HCT116 (cell line): ENCODE measurements around the gene MLX. TPM values are rescaled to one million over a fixed set of nuclear protein-coding genes. Genes with fewer than 3 reads are reported as not detected.

ENCODE experiments used
- ATAC-seq: fragments of 200-7000 bp; cut with Tn5 transposase; 2 replicates; pipeline ENCODE4 v1.9.1; 2020; ENCODE audit warnings: mild to moderate bottlenecking, moderate library complexity
- BruUV-seq: library from RNA; stranded (reverse); fragments of 400-500 nt; replicated peaks from 2 replicates; lab custom pipeline; 2021; lab: Mats Ljungman, UMichigan
- CTCF ChIA-PET: fragments of 300-600 bp; sonication (Branson Sonifier 250); formaldehyde crosslinking; loops from one replicate; lab custom pipeline; 2021; ENCODE audit warnings: antibody characterized with exemption; lab: Charles Lee
- POLR2A ChIA-PET: fragments of 300-600, 350-600 bp; sonication (Branson Sonifier 250); formaldehyde crosslinking; loops from one replicate; lab custom pipeline; 2021; ENCODE audit warnings: antibody characterized with exemption; lab: Charles Lee
- RAD21 ChIA-PET, 2 experiments: fragments of 300-600 bp; sonication (Branson Sonifier 250); formaldehyde crosslinking; loops; one replicate each; lab custom pipeline; 2023; ENCODE audit warnings: low total read pairs in 2 of 2; ENCODE audit not compliant: uncharacterized antibody in 2 of 2, unreplicated experiment in 2 of 2, low non-redundant PET in 1 of 2; lab: Charles Lee
- DNase-seq: peaks from one replicate; pipeline ENCODE4 v3.0.0-alpha.2; 2010; ENCODE audit warnings: low read depth, low spot score
- H2AFZ ChIP-seq: fragments of 200-600 bp; shearing (Covaris generic), sonication (generic); 2 replicates; pipeline ENCODE4 v1.6.1; 2017; ENCODE audit warnings: low read depth, mixed run types, mixed read lengths, antibody characterized with exemption, low read length; ENCODE audit not compliant: poor library complexity, severe bottlenecking
- H3K27ac ChIP-seq: 2 replicates; pipeline ENCODE4 v1.5.1; 2012; ENCODE audit warnings: low read depth, low read length
- H3K27me3 ChIP-seq: fragments of 200-600 bp; sonication (generic); 2 replicates; pipeline ENCODE4 v1.6.1; 2016; ENCODE audit warnings: mixed run types, low read length, mixed read lengths; ENCODE audit not compliant: insufficient read depth
- H3K36me3 ChIP-seq, 2 experiments: fragments of 200-500 bp in 1 of 2; fragments of 200-600 bp in 1 of 2; sonication (Bioruptor generic) in 1 of 2; sonication (generic) in 1 of 2; 2 replicates each; pipeline versions ENCODE4 v1.5.1 to v1.6.1; 2014 to 2016; ENCODE audit warnings: low read length in 2 of 2, inconsistent platforms in 1 of 2, mixed read lengths in 1 of 2, mixed run types in 1 of 2; ENCODE audit not compliant: insufficient read depth in 2 of 2, control insufficient read depth in 1 of 2
- H3K4me1 ChIP-seq, 2 experiments: fragments of 200-600 bp in 1 of 2; sonication (generic) in 1 of 2; 2 replicates each; pipeline versions ENCODE4 v1.5.1 to v1.6.1; 2012 to 2017; ENCODE audit warnings: low read length in 2 of 2, inconsistent platforms in 1 of 2, mild to moderate bottlenecking in 1 of 2, mixed read lengths in 1 of 2, mixed run types in 1 of 2, moderate library complexity in 1 of 2; ENCODE audit not compliant: insufficient read depth in 2 of 2, control insufficient read depth in 1 of 2
- H3K4me2 ChIP-seq: fragments of 200-600 bp; sonication (generic); 2 replicates; pipeline ENCODE4 v1.6.1; 2017; ENCODE audit warnings: mixed run types, low read length, mixed read lengths
- H3K4me3 ChIP-seq, 2 experiments: fragments of 200-600 bp in 1 of 2; sonication (generic) in 1 of 2; replicated peaks in 1 of 2; 2 replicates each; pipeline ENCODE4 v1.5.1; 2011 to 2016; ENCODE audit warnings: low read length in 2 of 2, control low read depth in 1 of 2, low read depth in 1 of 2, mild to moderate bottlenecking in 1 of 2, mixed read lengths in 1 of 2, mixed run types in 1 of 2
- H3K79me2 ChIP-seq: fragments of 200-600 bp; sonication (generic); 2 replicates; pipeline ENCODE4 v1.6.1; 2017; ENCODE audit warnings: mild to moderate bottlenecking, mixed run types, low read length, moderate library complexity, mixed read lengths; ENCODE audit not compliant: insufficient read depth
- H3K9ac ChIP-seq: fragments of 200-600 bp; sonication (generic); 2 replicates; pipeline ENCODE4 v1.6.1; 2016; ENCODE audit warnings: low read length, mixed read lengths
- H3K9me2 ChIP-seq: fragments of 200-600 bp; sonication (generic), shearing (Covaris generic); 2 replicates; pipeline ENCODE4 v1.6.1; 2017; ENCODE audit warnings: mixed run types, mild to moderate bottlenecking, moderate library complexity; ENCODE audit not compliant: insufficient read depth
- H3K9me3 ChIP-seq, 2 experiments: fragments of 200-500 bp in 1 of 2; fragments of 200-600 bp in 1 of 2; sonication (Bioruptor generic) in 1 of 2; sonication (generic) in 1 of 2; 2 replicates each; pipeline ENCODE4 v1.6.1; 2014 to 2017; ENCODE audit warnings: low read length in 2 of 2, mixed read lengths in 2 of 2, inconsistent platforms in 1 of 2, low read depth in 1 of 2, mild to moderate bottlenecking in 1 of 2, mixed run types in 1 of 2, moderate library complexity in 1 of 2; ENCODE audit not compliant: control insufficient read depth in 1 of 2, insufficient read depth in 1 of 2
- H4K20me1 ChIP-seq: fragments of 200-600 bp; sonication (generic), shearing (Covaris generic); 2 replicates; pipeline ENCODE4 v1.6.1; 2017; ENCODE audit warnings: mixed run types, mild to moderate bottlenecking, moderate library complexity; ENCODE audit not compliant: insufficient read depth
- CEBPB ChIP-seq: IDR thresholded peaks from 2 replicates; pipeline ENCODE4 v1.6.1; 2012; ENCODE audit warnings: low read depth
- CTCF ChIP-seq, 3 experiments: fragments of 200-600 bp in 1 of 3; sonication (generic) in 1 of 3; IDR thresholded peaks in 2 of 3; conservative IDR thresholded peaks in 1 of 3; 2 replicates each; pipeline ENCODE4 v1.5.1; 2012 to 2017; ENCODE audit warnings: low read depth in 2 of 3, low read length in 2 of 3, antibody characterized with exemption in 1 of 3, borderline replicate concordance in 1 of 3, control low read depth in 1 of 3, mild to moderate bottlenecking in 1 of 3, mixed read lengths in 1 of 3, mixed run types in 1 of 3, moderate library complexity in 1 of 3; ENCODE audit not compliant: insufficient read depth in 1 of 3
- EGR1 ChIP-seq: IDR thresholded peaks from 2 replicates; pipeline ENCODE4 v1.6.1; 2012; ENCODE audit warnings: low read depth
- ELF1 ChIP-seq: IDR thresholded peaks from 2 replicates; pipeline ENCODE4 v1.6.1; 2012; ENCODE audit warnings: low read depth, borderline replicate concordance
- EZH2 ChIP-seq: fragments of 200-600 bp; sonication (generic); IDR thresholded peaks from 2 replicates; pipeline ENCODE4 v1.6.1; 2017; ENCODE audit warnings: antibody characterized with exemption, mixed run types
- JUND ChIP-seq: IDR thresholded peaks from 2 replicates; pipeline ENCODE4 v1.6.1; 2012
- MAX ChIP-seq: IDR thresholded peaks from 2 replicates; pipeline ENCODE4 v1.6.1; 2012
- POLR2A ChIP-seq: IDR thresholded peaks from 2 replicates; pipeline ENCODE4 v1.7.0; 2011; ENCODE audit warnings: borderline replicate concordance; ENCODE audit not compliant: insufficient read depth, insufficient read length; ENCODE audit errors: extremely low read depth
- POLR2AphosphoS5 ChIP-seq: IDR thresholded peaks from 2 replicates; pipeline ENCODE4 v1.6.1; 2011; ENCODE audit warnings: mild to moderate bottlenecking, low read depth, low read length, moderate library complexity
- REST ChIP-seq: IDR thresholded peaks from 2 replicates; pipeline ENCODE4 v1.6.1; 2012; ENCODE audit warnings: low read depth
- SRF ChIP-seq: IDR thresholded peaks from 2 replicates; pipeline ENCODE4 v1.6.1; 2012; ENCODE audit warnings: low read depth
- ZBTB33 ChIP-seq: IDR thresholded peaks from 2 replicates; pipeline ENCODE4 v1.6.1; 2011; ENCODE audit warnings: mild to moderate bottlenecking, low read length, moderate library complexity; ENCODE audit not compliant: insufficient replicate concordance; ENCODE audit errors: extremely low read depth
- ZFX ChIP-seq: fragments of 450-650 bp; IDR thresholded peaks from 2 replicates; pipeline ENCODE4 v1.6.1; 2017
- ZNF274 ChIP-seq: fragments of 200-500 bp; sonication (Bioruptor generic); IDR thresholded peaks from 2 replicates; pipeline ENCODE4 v1.6.1; 2014; ENCODE audit warnings: mild to moderate bottlenecking, low read depth, low read length, inconsistent platforms
- intact Hi-C: fragments of 100-400 bp; cut with micrococcal nuclease; formaldehyde crosslinking; loops from 2 replicates; pipeline ENCODE4 v1.10.0; 2022
- total RNA-seq: library from RNA; stranded (reverse); gene quantifications from one replicate; pipeline ENCODE4 v1.2.1, GENCODE V29; 2021; ENCODE audit not compliant: unreplicated experiment

Gene MLX
- total RNA-seq, 1 experiment from 2014 or later: 47.9 TPM

- intact Hi-C loops: no loop called here
- Histone ChIP-seq H2AFZ (no peak overlapping the region), H4K20me1 (no peaks in the 10 kb centered on the region), H3K36me3 (peaks cover 35 to 43% of the 10 kb centered on the region in 2 experiments), H3K27ac (no peak overlapping the region), H3K4me2 (no peak overlapping the region), H3K27me3 (no peaks in the 10 kb centered on the region), H3K4me1 (peaks cover 0 to 12% of the 10 kb centered on the region in 2 experiments; a peak in 3 of 4 replicates), H3K9me2 (no peaks in the 10 kb centered on the region), H3K79me2 (peaks cover 45% of the 10 kb centered on the region)
- TSS peak; percentile 8 for BruUV-seq
- DNase-seq (no peak), ATAC-seq (no peak)
- RAD21 ChIA-PET: interaction anchor here in 1 of 2 experiments (0.6 kb wide), 1 partner anchor 8 kb away, joined by 4 read pairs; no protein-coding TSS in a partner anchor
- POLR2A ChIA-PET: interaction anchor here (0.7 kb wide), 1 partner anchor 34 kb away, joined by 3 read pairs; no protein-coding TSS in a partner anchor
- CTCF ChIA-PET: no interaction called here
- TF ChIP-seq POLR2A (no peak), ELF1 (no peak), REST (no peak), POLR2AphosphoS5 (no peak), EGR1 (no peak), ZFX (no peak), CEBPB (no peak), MAX (no peak), ZBTB33 (no peak), JUND (no peak), SRF (no peak), CTCF (IDR thresholded peaks at IDR 0.05 in 2 of 3, conservative IDR thresholded peaks at IDR 0.05 in 1 of 3; ENCODE audit: borderline replicate concordance in 1 of 3, insufficient read depth in 1 of 3, low read depth in 2 of 3, low read length in 2 of 3) (no peak), EZH2 (no peak), ZNF274 (no peak)
- TF ChIP-seq, all 23 proteins: peak for 0
- no peak overlapping the region for H3K9ac ChIP-seq
- H3K4me3 ChIP-seq: no peak overlapping the region
- H3K9me3 ChIP-seq: no peaks in the 10 kb centered on the region
Measured at GRCh38 chr17:42612013-42612412, 45.1 kb downstream of the MLX start.
